ENCODE results near the gene C6orf89. TPM values are rescaled to one million over a fixed set of nuclear protein-coding genes. Genes with fewer than 3 reads are reported as not detected.

Gene C6orf89
- total and polyA plus RNA-seq, 2 of the 8 experiments (the other 6 are each of a cell fraction or from before 2014, with no cell fraction given): 4.6 to 12.3 TPM

- peak within 1 kb of the TSS; percentile 66 to 79 for H3K4me2 ChIP-seq (ENCODE audit: insufficient read depth in 1 of 2, low read depth in 2 of 2, low read length in 2 of 2)
- FAIRE-seq (no peak), DNase-seq (ENCODE audit: low read depth in 1 of 2, low spot score in 2 of 2) (peak in 1 of 2 experiments; percentile 82)
- H2BK20ac ChIP-seq (ENCODE audit: low read length): no peak within 1 kb of the TSS; the same call in 1 of the 2 replicates
- H2BK15ac ChIP-seq (ENCODE audit: low read length): no peak within 1 kb of the TSS; the same call in 1 of the 2 replicates
- H3K14ac ChIP-seq (ENCODE audit: insufficient read length): peak within 1 kb of the TSS; percentile 1
- H2BK12ac ChIP-seq (ENCODE audit: low read depth, low read length): peak within 1 kb of the TSS; percentile 94; the same call in 1 of the 2 replicates
- peaks cover 0 to 35% of the 10 kb centered on the region in 2 experiments; a peak in 2 of 4 replicates for H3K79me2 ChIP-seq (ENCODE audit: control insufficient read depth in 1 of 2, insufficient read depth in 2 of 2, low read length in 2 of 2)
- H4K20me1 ChIP-seq (replicated peaks in 1 of 2; ENCODE audit: control insufficient read depth in 1 of 2, insufficient read depth in 2 of 2, low read length in 2 of 2): no peaks in the 10 kb centered on the region
- H3K4ac ChIP-seq (replicated peaks; ENCODE audit: insufficient read length, low read depth, low read length): no peak within 1 kb of the TSS
- peaks cover 4% of the 10 kb centered on the region; the same call in 1 of the 2 replicates for H3K23me2 ChIP-seq (ENCODE audit: low read depth, low read length)
- H3K23ac ChIP-seq (ENCODE audit: insufficient read length): no peak within 1 kb of the TSS
- H3K18ac ChIP-seq (ENCODE audit: extremely low read depth, low read length): peak within 1 kb of the TSS; percentile 100
- H3K9ac ChIP-seq (replicated peaks in 1 of 4; ENCODE audit: extremely low read depth in 1 of 4, low read depth in 3 of 4, low read length in 3 of 4): peak within 1 kb of the TSS; percentile 87 to 99 (median 92)
- H2BK5ac ChIP-seq (ENCODE audit: low read depth, low read length): peak within 1 kb of the TSS; percentile 96
- H3K79me1 ChIP-seq (ENCODE audit: low read depth, low read length): no peaks in the 10 kb centered on the region; the same call in 1 of the 2 replicates
- peak within 1 kb of the TSS; percentile 95; the same call in 1 of the 2 replicates for H4K8ac ChIP-seq (ENCODE audit: extremely low read depth, insufficient read depth, low read length)
- peak within 1 kb of the TSS; percentile 83 to 91 (median 87) for H3K4me3 ChIP-seq (ENCODE audit: extremely low read depth in 1 of 4, insufficient read depth in 2 of 4, low read depth in 3 of 4, low read length in 4 of 4)
- no peaks in the 10 kb centered on the region for H3K9me3 ChIP-seq (ENCODE audit: insufficient read depth in 2 of 2, low read depth in 1 of 2, low read length in 1 of 2)
- H2BK120ac ChIP-seq (replicated peaks; ENCODE audit: low read depth, low read length): no peak within 1 kb of the TSS
- H4K5ac ChIP-seq (ENCODE audit: insufficient read length, low read depth, low read length): peak within 1 kb of the TSS; percentile 94
- WGBS, 2 experiments (ENCODE audit: extremely low coverage in 1 of 2, insufficient coverage in 1 of 2, insufficient read length in 1 of 2, insufficient replicate concordance in 2 of 2, low coverage in 1 of 2, low lambda C conversion rate in 2 of 2, missing lambda C conversion rate in 1 of 2): 0% methylated on average over 53 of the region's 54 CpGs; no CpG with 5 or more reads in 1 of the 2 experiments
- peak within 1 kb of the TSS; percentile 16 for H4K91ac ChIP-seq (replicated peaks; ENCODE audit: insufficient read length, low read length)
- peak within 1 kb of the TSS; percentile 55 for H3K56ac ChIP-seq (replicated peaks; ENCODE audit: insufficient read length, low read depth, low read length)
- ChIA-PET CTCF (ENCODE audit: partially characterized antibody) (interaction anchor here (0.6 to 6.5 kb wide), 23 partner anchors 9 to 1559 kb away, joined by 3 to 77 read pairs (median 4); partner anchors contain the start of gene C6orf89), POLR2A (ENCODE audit: partially characterized antibody) (interaction anchor here (0.6 to 3.6 kb wide), 29 partner anchors 10 to 266 kb away, joined by 3 to 35 read pairs (median 4); partner anchors contain the start of genes C6orf89 and MTCH1)
- peaks cover 0 to 4% (median 1%) of the 10 kb centered on the region in 4 experiments; a peak in 3 of 7 replicates for H3K4me1 ChIP-seq (replicated peaks in 1 of 4; ENCODE audit: control insufficient read depth in 3 of 4, insufficient read depth in 4 of 4, low read length in 3 of 4)
- H2AK5ac ChIP-seq (ENCODE audit: low read depth, low read length): no peak within 1 kb of the TSS
- H3K36me3 ChIP-seq (ENCODE audit: control insufficient read depth in 2 of 4, insufficient read depth in 4 of 4, low read length in 3 of 4): peaks cover 3 to 21% (median 7%) of the 10 kb centered on the region in 4 experiments; a peak in 7 of 8 replicates
- H3K27me3 ChIP-seq (replicated peaks in 1 of 4; ENCODE audit: control insufficient read depth in 3 of 4, extremely low read depth in 1 of 4, insufficient read depth in 3 of 4, low read length in 3 of 4): no peaks in the 10 kb centered on the region
- H3K27ac ChIP-seq (ENCODE audit: low read depth, low read length): peak within 1 kb of the TSS; percentile 93
- H2AFZ ChIP-seq (ENCODE audit: low read length): peak within 1 kb of the TSS; percentile 96
- TF ChIP-seq CBX5 (IDR thresholded peaks at IDR 0.05; ENCODE audit: low read depth, low read length) (no peak), CHD2 (IDR thresholded peaks at IDR 0.05; ENCODE audit: low read length) (no peak; the same call in 1 of the 2 replicates), GABPA (IDR thresholded peaks at IDR 0.05; ENCODE audit: borderline replicate concordance, insufficient read depth, low read length) (peak; percentile 99), KDM4A (IDR thresholded peaks at IDR 0.05; ENCODE audit: low read depth, low read length, severe bottlenecking) (peak; percentile 67), ATF2 (IDR thresholded peaks at IDR 0.05; ENCODE audit: low read length) (no peak; the same call in 1 of the 2 replicates), MAX (IDR thresholded peaks at IDR 0.05) (peak; percentile 79), POLR2A (IDR thresholded peaks at IDR 0.05; ENCODE audit: control extremely low read depth in 1 of 2, low read depth in 2 of 2, low read length in 2 of 2) (peak; percentile 77 to 81; a peak in 2 of 3 replicates), HDAC6 (IDR thresholded peaks at IDR 0.05; ENCODE audit: low read depth, low read length) (no peak), YY1 (IDR thresholded peaks at IDR 0.05; ENCODE audit: low read depth, low read length) (peak; percentile 93)
These were observed 11.1 kb upstream of the C6orf89 start, which contains the start of gene PPIL1 for GRCh38 chr6:36874443-36875249. PPIL1 (minus strand) TSS chr6:36874803; CDS start chr6:36874772, 31 bp downstream.
